Hindlimb muscle (tissue), 1 donor: ENCODE results near the gene SLC66A2. TPM values are rescaled to one million over a fixed set of nuclear protein-coding genes. Genes with fewer than 3 reads are reported as not detected.

ENCODE experiments used
- DNase-seq: peaks from one replicate; pipeline ENCODE4 v3.0.0-alpha.2; 2013
- polyA plus RNA-seq: library from polyadenylated mRNA; unstranded; fragments of 120-200 nt; gene quantifications from one replicate; pipeline ENCODE4 v1.2.1, GENCODE V29; 2013; ENCODE audit not compliant: insufficient read length

Gene SLC66A2
- polyA plus RNA-seq, 1 donor, result 25.3 TPM

GRCh38 chr18:79935499-79935898 lies 16.0 kb downstream of the SLC66A2 start:
- DNase-seq, result no peak

GRCh38 chr18:79935098-79935480 lies 16.4 kb downstream of the SLC66A2 start:
- DNase-seq, result no peak

GRCh38 chr18:79934311-79935097 lies 16.9 kb downstream of the SLC66A2 start:
- no peak for DNase-seq

GRCh38 chr18:79933765-79934164 lies 17.7 kb downstream of the SLC66A2 start:
- DNase-seq, result no peak

GRCh38 chr18:79932907-79933306 lies 18.5 kb downstream of the SLC66A2 start:
- no peak for DNase-seq

GRCh38 chr18:79931475-79931874 lies 20.0 kb downstream of the SLC66A2 start:
- DNase-seq, result no peak

- DNase-seq, result no peak
Measured at GRCh38 chr18:79930020-79930642, 21.3 kb downstream of the SLC66A2 start.

GRCh38 chr18:79928563-79928960 lies 22.9 kb downstream of the SLC66A2 start:
- DNase-seq, result no peak

- DNase-seq, result no peak
Measured at GRCh38 chr18:79927607-79928562, 23.6 kb downstream of the SLC66A2 start.

- no peak for DNase-seq
Measured at GRCh38 chr18:79926715-79927606, 24.5 kb downstream of the SLC66A2 start.

GRCh38 chr18:79926306-79926705 lies 25.1 kb downstream of the SLC66A2 start:
- no peak for DNase-seq

GRCh38 chr18:79924814-79925731 lies 26.4 kb downstream of the SLC66A2 start:
- peak; percentile 30 for DNase-seq

- DNase-seq, result no peak
Measured at GRCh38 chr18:79923896-79924585, 27.4 kb downstream of the SLC66A2 start.

GRCh38 chr18:79922971-79923411 lies 28.5 kb downstream of the SLC66A2 start:
- no peak for DNase-seq

- no peak for DNase-seq
Measured at GRCh38 chr18:79921984-79922965, 29.2 kb downstream of the SLC66A2 start.

GRCh38 chr18:79919089-79919488 lies 32.4 kb downstream of the SLC66A2 start:
- DNase-seq, result no peak

GRCh38 chr18:79918615-79919011 lies 32.8 kb downstream of the SLC66A2 start:
- no peak for DNase-seq

- DNase-seq, result no peak
Measured at GRCh38 chr18:79917853-79918614, 33.4 kb downstream of the SLC66A2 start.
